ENCODE results near the gene GNG12. TPM values are rescaled to one million over a fixed set of nuclear protein-coding genes. Genes with fewer than 3 reads are reported as not detected.

GNG12 gene
- total and polyA plus RNA-seq, 9 of the 15 experiments (the other 6 are each of a cell fraction or from before 2014, with no cell fraction given), result 2.6 to 6.0 (median 4.1) TPM

GRCh38 chr1:67823615-67824014, 9.7 kb downstream of the GNG12 start (continued):
- no peak for TF ChIP-seq ZNF431 (CRISPR knock-in tag; IDR thresholded peaks at IDR 0.05)
- no peak for TF ChIP-seq OTX1 (CRISPR knock-in tag; IDR thresholded peaks at IDR 0.05)
- TF ChIP-seq, protein P1, sequence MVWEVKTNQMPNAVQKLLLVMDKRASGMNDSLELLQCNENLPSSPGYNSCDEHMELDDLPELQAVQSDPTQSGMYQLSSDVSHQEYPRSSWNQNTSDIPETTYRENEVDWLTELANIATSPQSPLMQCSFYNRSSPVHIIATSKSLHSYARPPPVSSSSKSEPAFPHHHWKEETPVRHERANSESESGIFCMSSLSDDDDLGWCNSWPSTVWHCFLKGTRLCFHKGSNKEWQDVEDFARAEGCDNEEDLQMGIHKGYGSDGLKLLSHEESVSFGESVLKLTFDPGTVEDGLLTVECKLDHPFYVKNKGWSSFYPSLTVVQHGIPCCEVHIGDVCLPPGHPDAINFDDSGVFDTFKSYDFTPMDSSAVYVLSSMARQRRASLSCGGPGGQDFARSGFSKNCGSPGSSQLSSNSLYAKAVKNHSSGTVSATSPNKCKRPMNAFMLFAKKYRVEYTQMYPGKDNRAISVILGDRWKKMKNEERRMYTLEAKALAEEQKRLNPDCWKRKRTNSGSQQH (CRISPR knock-in tag; IDR thresholded peaks at IDR 0.05), result no peak
- TF ChIP-seq STAT5B (CRISPR knock-in tag; IDR thresholded peaks at IDR 0.05), result no peak
- TF ChIP-seq, protein P2, sequence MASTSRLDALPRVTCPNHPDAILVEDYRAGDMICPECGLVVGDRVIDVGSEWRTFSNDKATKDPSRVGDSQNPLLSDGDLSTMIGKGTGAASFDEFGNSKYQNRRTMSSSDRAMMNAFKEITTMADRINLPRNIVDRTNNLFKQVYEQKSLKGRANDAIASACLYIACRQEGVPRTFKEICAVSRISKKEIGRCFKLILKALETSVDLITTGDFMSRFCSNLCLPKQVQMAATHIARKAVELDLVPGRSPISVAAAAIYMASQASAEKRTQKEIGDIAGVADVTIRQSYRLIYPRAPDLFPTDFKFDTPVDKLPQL (IDR thresholded peaks at IDR 0.05; ENCODE audit: extremely low read depth, insufficient read length), result no peak

DNA sequence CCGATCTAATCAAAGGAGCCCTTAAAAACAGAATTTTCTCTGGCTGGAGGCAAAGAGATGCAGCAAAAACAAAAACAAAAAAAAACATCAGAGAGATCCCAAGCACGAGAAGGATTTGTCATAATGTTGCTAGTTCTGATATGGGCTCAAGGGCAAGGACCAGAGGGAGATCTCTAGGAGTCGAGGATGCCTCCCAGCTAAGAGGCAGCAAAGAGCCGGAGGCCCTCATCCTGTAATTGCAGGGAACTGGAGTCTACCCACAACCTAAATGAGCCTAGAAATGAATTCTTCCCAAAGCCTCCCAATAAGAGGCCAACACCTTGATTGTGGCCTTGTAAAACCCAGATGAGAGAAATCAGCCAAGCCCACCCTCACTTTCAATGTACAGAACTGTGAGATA, 12.0 kb downstream of the GNG12 start:
- Histone ChIP-seq H3K4me3 (no peak overlapping the region), H3K4me2 (ENCODE audit: insufficient read depth, low read length) (no peak overlapping the region), H4K20me1 (replicated peaks; ENCODE audit: control insufficient read depth, insufficient read depth, low read length) (no peaks in the 10 kb centered on the region), H3K79me2 (ENCODE audit: control insufficient read depth, insufficient read depth, low read length) (no peaks in the 10 kb centered on the region), H3K9me1 (ENCODE audit: control insufficient read depth, insufficient read depth, low read length) (no peaks in the 10 kb centered on the region), H3K36me3 (ENCODE audit: control insufficient read depth, insufficient read depth, low read length) (no peaks in the 10 kb centered on the region), H3K4me1 (replicated peaks in 1 of 2; ENCODE audit: control insufficient read depth in 2 of 2, insufficient read depth in 2 of 2, low read length in 2 of 2) (no peaks in the 10 kb centered on the region; a peak in 1 of 5 replicates), H3K9ac (ENCODE audit: insufficient read depth in 1 of 2, low read depth in 2 of 2, low read length in 2 of 2) (no peak overlapping the region), H3K27me3 (ENCODE audit: control insufficient read depth in 2 of 2, insufficient read depth in 2 of 2, low read length in 2 of 2) (peaks cover 4 to 13% of the 10 kb centered on the region in 2 experiments; a peak in 4 of 5 replicates), H3K27ac (ENCODE audit: extremely low read depth, low read depth, low read length) (no peak overlapping the region), H2AFZ (ENCODE audit: low read depth, low read length) (no peak overlapping the region), H3K9me3 (replicated peaks; ENCODE audit: control insufficient read depth, insufficient read depth, low read depth, low read length) (no peaks in the 10 kb centered on the region)
- ChIA-PET POLR2A (interaction anchor here (0.7 kb wide), 1 partner anchor 29 kb away, joined by 4 read pairs; no protein-coding TSS in a partner anchor), CTCF (ENCODE audit: low intra/inter-chr PET ratio) (no interaction called here)
- 8% methylated on average over 4 of the region's 4 CpGs for WGBS (ENCODE audit: insufficient coverage, low coverage, missing lambda C conversion rate)
- no TSS peak for BruUV-seq (replicated peaks)
- in situ Hi-C loops (cut with MboI), result no loop called here
- DNase-seq (ENCODE audit: extremely low read depth in 1 of 4, low spot score in 3 of 4) (no peak), FAIRE-seq (no peak), ATAC-seq (no peak)
- intact Hi-C loops (cut with micrococcal nuclease), result no loop called here
- TF ChIP-seq YBX1 (IDR thresholded peaks at IDR 0.05) (no peak), NR2C2 (CRISPR knock-in tag; IDR thresholded peaks at IDR 0.05) (no peak), NR2C2 (tag; IDR thresholded peaks at IDR 0.05) (no peak), HNRNPLL (IDR thresholded peaks at IDR 0.05; ENCODE audit: low read depth, low read length, poor library complexity, severe bottlenecking) (no peak), ETV1 (tag; conservative IDR thresholded peaks at IDR 0.05; ENCODE audit: low read depth) (no peak), TRIM25 (IDR thresholded peaks at IDR 0.05; ENCODE audit: borderline replicate concordance) (no peak), ZNF277 (CRISPR knock-in tag; IDR thresholded peaks at IDR 0.05; ENCODE audit: borderline replicate concordance) (no peak), NELFE (IDR thresholded peaks at IDR 0.05; ENCODE audit: insufficient read depth, insufficient read length) (no peak)
- TF ChIP-seq, protein P3, sequence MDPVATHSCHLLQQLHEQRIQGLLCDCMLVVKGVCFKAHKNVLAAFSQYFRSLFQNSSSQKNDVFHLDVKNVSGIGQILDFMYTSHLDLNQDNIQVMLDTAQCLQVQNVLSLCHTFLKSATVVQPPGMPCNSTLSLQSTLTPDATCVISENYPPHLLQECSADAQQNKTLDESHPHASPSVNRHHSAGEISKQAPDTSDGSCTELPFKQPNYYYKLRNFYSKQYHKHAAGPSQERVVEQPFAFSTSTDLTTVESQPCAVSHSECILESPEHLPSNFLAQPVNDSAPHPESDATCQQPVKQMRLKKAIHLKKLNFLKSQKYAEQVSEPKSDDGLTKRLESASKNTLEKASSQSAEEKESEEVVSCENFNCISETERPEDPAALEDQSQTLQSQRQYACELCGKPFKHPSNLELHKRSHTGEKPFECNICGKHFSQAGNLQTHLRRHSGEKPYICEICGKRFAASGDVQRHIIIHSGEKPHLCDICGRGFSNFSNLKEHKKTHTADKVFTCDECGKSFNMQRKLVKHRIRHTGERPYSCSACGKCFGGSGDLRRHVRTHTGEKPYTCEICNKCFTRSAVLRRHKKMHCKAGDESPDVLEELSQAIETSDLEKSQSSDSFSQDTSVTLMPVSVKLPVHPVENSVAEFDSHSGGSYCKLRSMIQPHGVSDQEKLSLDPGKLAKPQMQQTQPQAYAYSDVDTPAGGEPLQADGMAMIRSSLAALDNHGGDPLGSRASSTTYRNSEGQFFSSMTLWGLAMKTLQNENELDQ (CRISPR knock-in tag; IDR thresholded peaks at IDR 0.05; ENCODE audit: borderline replicate concordance), result no peak

All from K562 (cell line).